ENCODE results near the gene FAM216B. TPM values are rescaled to one million over a fixed set of nuclear protein-coding genes. Genes with fewer than 3 reads are reported as not detected.
A peak's percentile ranks its signal among the peaks of the same experiment; 100 is the strongest.

The FAM216B gene
- total and polyA plus RNA-seq, 2 of the 13 experiments (the other 11 are each of a cell fraction or from before 2014, with no cell fraction given) = not detected

DNA sequence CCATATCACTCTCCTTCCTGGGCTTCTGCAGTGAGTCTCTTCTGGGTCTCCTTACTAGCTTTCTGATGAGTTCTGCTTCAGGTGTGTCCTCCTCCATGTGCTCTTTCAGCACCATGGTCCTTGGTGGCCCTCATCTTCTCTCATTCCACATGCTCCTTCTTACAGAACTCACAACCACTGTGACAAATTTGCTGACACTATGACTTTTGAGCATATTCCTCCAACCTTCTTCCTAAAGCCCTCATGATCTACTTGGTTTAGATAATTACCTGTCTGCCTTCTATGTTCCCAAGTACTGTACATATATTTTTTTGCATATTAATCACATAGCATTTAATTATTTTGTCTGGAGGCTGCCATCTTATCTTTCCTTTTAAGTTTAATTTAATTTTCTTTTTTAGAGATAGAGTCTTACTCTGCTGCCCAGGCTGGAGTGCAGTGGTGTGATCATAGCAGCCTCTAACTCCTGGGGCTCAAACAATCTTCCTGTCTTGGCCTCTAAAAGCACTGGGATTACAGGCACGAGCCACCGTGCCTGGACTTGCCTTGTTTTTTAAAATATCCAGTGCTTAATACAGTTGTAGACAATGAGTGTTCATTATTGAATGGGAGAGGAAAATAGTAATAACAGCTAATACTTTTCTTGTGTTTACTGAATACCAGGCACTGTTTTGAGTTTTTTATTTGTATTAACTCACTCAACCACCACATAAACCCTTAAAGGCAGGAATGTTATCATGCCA lies 23.5 kb upstream of the FAM216B start:
- Histone ChIP-seq H3K36me3 (replicated peaks in 1 of 2; ENCODE audit: control insufficient read depth in 1 of 2, insufficient read depth in 2 of 2, low read length in 2 of 2) (no peaks in the 10 kb centered on the region), H3K4me1 (ENCODE audit: insufficient read depth, low read length) (no peaks in the 10 kb centered on the region), H3K4me2 (ENCODE audit: low read depth, low read length) (no peak overlapping the region), H3K9me3 (ENCODE audit: low read length) (no peaks in the 10 kb centered on the region; the same call in 1 of the 2 replicates), H3K27ac (ENCODE audit: extremely low read length, insufficient read depth, low read length) (no peak overlapping the region), H3K9ac (ENCODE audit: insufficient read depth, low read depth, low read length) (no peak overlapping the region), H4K20me1 (ENCODE audit: insufficient read depth, low read length) (no peaks in the 10 kb centered on the region), H3K79me2 (ENCODE audit: insufficient read depth, low read length) (no peaks in the 10 kb centered on the region), H3K4me3 (replicated peaks in 1 of 3; ENCODE audit: insufficient read depth in 1 of 3, low read depth in 2 of 3, low read length in 3 of 3) (no peak overlapping the region), H2AFZ (ENCODE audit: low read length) (no peak overlapping the region), H3K27me3 (ENCODE audit: control insufficient read depth in 1 of 2, insufficient read depth in 2 of 2, low read length in 2 of 2) (no peaks in the 10 kb centered on the region)
- ATAC-seq (no peak), FAIRE-seq (no peak), DNase-seq (ENCODE audit: low spot score) (no peak)
- ChIA-PET CTCF (ENCODE audit: low intra/inter-chr PET ratio, low total read pairs) (no interaction called here), POLR2A (no interaction called here)
- in situ Hi-C loops (cut with HindIII; ENCODE audit: extremely low pct_ligation_motif_present, low pct_unique_long_range_greater_than_20kb) = no loop called here
- BruUV-seq (replicated peaks) = no TSS peak
- WGBS (ENCODE audit: low lambda C conversion rate) = 5% methylated on average over 2 of the region's 2 CpGs
- intact Hi-C loops (cut with micrococcal nuclease; ENCODE audit: unreplicated experiment) = no loop called here
- TF ChIP-seq RBFOX2 (IDR thresholded peaks at IDR 0.05; ENCODE audit: low read depth, low read length) (no peak), GTF2F1 (IDR thresholded peaks at IDR 0.05; ENCODE audit: low read length) (no peak), ZNF776 (CRISPR knock-in tag; IDR thresholded peaks at IDR 0.05) (no peak), MAFF (IDR thresholded peaks at IDR 0.05; ENCODE audit: low read depth, low read length) (peak; percentile 83), SOX6 (IDR thresholded peaks at IDR 0.05) (no peak), SOX6 (CRISPR knock-in tag; IDR thresholded peaks at IDR 0.05) (no peak), HDAC1 (CRISPR knock-in tag; IDR thresholded peaks at IDR 0.05) (no peak), CHCHD3 (CRISPR knock-in tag; IDR thresholded peaks at IDR 0.05) (no peak), MAFK (conservative IDR thresholded peaks at IDR 0.05 in 1 of 2, IDR thresholded peaks at IDR 0.05 in 1 of 2; ENCODE audit: low read length in 2 of 2) (peak; percentile 78 to 91), ZNF292 (CRISPR knock-in tag; IDR thresholded peaks at IDR 0.05; ENCODE audit: borderline replicate concordance, low read depth) (no peak), ERF (CRISPR knock-in tag; IDR thresholded peaks at IDR 0.05) (no peak), ZSCAN29 (CRISPR knock-in tag; conservative IDR thresholded peaks at IDR 0.05) (no peak), CC2D1A (CRISPR knock-in tag; IDR thresholded peaks at IDR 0.05) (no peak)
- TF ChIP-seq, protein P1, sequence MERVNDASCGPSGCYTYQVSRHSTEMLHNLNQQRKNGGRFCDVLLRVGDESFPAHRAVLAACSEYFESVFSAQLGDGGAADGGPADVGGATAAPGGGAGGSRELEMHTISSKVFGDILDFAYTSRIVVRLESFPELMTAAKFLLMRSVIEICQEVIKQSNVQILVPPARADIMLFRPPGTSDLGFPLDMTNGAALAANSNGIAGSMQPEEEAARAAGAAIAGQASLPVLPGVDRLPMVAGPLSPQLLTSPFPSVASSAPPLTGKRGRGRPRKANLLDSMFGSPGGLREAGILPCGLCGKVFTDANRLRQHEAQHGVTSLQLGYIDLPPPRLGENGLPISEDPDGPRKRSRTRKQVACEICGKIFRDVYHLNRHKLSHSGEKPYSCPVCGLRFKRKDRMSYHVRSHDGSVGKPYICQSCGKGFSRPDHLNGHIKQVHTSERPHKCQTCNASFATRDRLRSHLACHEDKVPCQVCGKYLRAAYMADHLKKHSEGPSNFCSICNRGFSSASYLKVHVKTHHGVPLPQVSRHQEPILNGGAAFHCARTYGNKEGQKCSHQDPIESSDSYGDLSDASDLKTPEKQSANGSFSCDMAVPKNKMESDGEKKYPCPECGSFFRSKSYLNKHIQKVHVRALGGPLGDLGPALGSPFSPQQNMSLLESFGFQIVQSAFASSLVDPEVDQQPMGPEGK (CRISPR knock-in tag; IDR thresholded peaks at IDR 0.05) = no peak

Measured in HepG2 (cell line).